ENCODE results near the gene CYYR1. TPM values are rescaled to one million over a fixed set of nuclear protein-coding genes. Genes with fewer than 3 reads are reported as not detected.

Gene CYYR1
- 6.2 and 6.4 TPM in 2 replicates for total RNA-seq

DNA sequence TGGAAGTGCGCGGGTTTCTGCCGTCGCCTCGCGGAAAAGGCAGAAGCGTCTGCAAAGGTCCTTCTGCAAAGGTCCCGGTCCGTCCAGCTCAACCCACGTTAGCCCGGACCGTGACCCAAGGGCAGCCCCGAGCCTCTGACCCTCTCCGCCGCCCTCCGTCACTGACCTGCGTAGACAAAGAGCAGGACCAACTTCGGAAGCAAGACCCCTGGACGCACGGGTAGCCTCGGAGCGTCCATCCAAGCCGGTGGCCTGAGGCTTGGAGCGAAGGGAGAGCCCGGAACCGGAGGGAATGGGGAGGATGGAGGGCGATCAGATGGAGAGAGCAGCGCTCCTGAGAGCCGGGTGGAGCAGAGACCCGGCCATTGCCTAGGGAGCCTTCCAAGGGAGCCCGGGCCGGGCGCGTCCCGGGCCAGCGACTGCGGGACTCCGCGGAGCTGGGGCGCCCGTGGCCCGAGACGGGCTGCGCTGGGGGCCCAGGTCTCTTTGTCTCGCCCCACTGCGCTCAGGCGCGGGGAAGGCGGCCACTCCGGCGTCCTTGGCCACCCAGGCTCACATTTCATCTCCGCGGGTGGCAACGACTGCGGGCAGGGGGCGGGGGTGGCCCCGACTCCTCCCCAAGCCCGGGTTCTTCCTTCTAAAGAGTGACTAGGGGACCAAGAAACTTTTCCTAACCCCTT, at the start of gene CYYR1:
Gene CYYR1 (minus strand): TSS at position 585 of the 680 bp plus-strand sequence. CDS start 346 bp downstream, at position 239.
- H3K27me3 ChIP-seq (ENCODE audit: control insufficient read depth, insufficient read depth, low read length) = no peaks in the 10 kb centered on the region
- H3K36me3 ChIP-seq (ENCODE audit: control insufficient read depth, insufficient read depth, low read length) = no peaks in the 10 kb centered on the region
- H3K4me3 ChIP-seq (ENCODE audit: low read depth, low read length) = peak within 1 kb of the TSS; percentile 60
- no peak for TF ChIP-seq CTCF (IDR thresholded peaks at IDR 0.05; ENCODE audit: insufficient read depth, low read length, poor library complexity, severe bottlenecking)
- DNase-seq (ENCODE audit: low read depth) = no peak

- no peaks in the 10 kb centered on the region for H3K27me3 ChIP-seq (ENCODE audit: control insufficient read depth, insufficient read depth, low read length)
- H3K36me3 ChIP-seq (ENCODE audit: control insufficient read depth, insufficient read depth, low read length) = no peaks in the 10 kb centered on the region
- no peak overlapping the region for H3K4me3 ChIP-seq (ENCODE audit: low read depth, low read length)
- TF ChIP-seq CTCF (IDR thresholded peaks at IDR 0.05; ENCODE audit: insufficient read depth, low read length, poor library complexity, severe bottlenecking) = no peak
- no peak for DNase-seq (ENCODE audit: low read depth)
Observed at GRCh38 chr21:26617176-26617575, 44.1 kb upstream of the CYYR1 start.

- Histone ChIP-seq H3K27me3 (ENCODE audit: control insufficient read depth, insufficient read depth, low read length) (no peaks in the 10 kb centered on the region), H3K36me3 (ENCODE audit: control insufficient read depth, insufficient read depth, low read length) (no peaks in the 10 kb centered on the region), H3K4me3 (ENCODE audit: low read depth, low read length) (no peak overlapping the region)
- TF ChIP-seq CTCF (IDR thresholded peaks at IDR 0.05; ENCODE audit: insufficient read depth, low read length, poor library complexity, severe bottlenecking) = no peak
- DNase-seq (ENCODE audit: low read depth) = no peak
Observed at GRCh38 chr21:26614251-26614650, 41.2 kb upstream of the CYYR1 start.

DNA sequence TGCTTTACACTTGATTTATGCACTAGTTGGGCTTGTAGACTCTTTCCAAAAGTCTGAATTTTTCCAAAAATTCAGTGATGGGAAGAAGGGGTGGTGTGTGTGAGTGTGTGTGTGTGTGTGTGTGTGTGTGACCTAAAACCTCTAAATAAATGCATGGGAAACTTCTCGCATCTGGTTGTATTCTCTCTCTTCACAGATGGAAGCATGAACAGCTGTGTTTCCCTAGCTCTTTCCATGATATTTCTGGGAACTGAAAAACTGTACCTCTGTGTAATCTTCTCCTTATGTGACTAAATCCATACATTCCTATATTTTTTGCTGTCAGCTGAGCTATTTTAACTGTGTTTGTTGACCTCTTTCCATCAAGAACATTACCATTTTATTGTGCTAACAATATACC, 26.2 kb upstream of the CYYR1 start:
- no peaks in the 10 kb centered on the region for H3K27me3 ChIP-seq (ENCODE audit: control insufficient read depth, insufficient read depth, low read length)
- TF ChIP-seq CTCF (IDR thresholded peaks at IDR 0.05; ENCODE audit: insufficient read depth, low read length, poor library complexity, severe bottlenecking) = no peak
- no peak for DNase-seq (ENCODE audit: low read depth)
- H3K4me3 ChIP-seq (ENCODE audit: low read depth, low read length) = no peak overlapping the region
- no peaks in the 10 kb centered on the region for H3K36me3 ChIP-seq (ENCODE audit: control insufficient read depth, insufficient read depth, low read length)

- TF ChIP-seq CTCF (IDR thresholded peaks at IDR 0.05; ENCODE audit: insufficient read depth, low read length, poor library complexity, severe bottlenecking) = no peak
- no peak for DNase-seq (ENCODE audit: low read depth)
- no peaks in the 10 kb centered on the region for H3K27me3 ChIP-seq (ENCODE audit: control insufficient read depth, insufficient read depth, low read length)
- H3K36me3 ChIP-seq (ENCODE audit: control insufficient read depth, insufficient read depth, low read length) = no peaks in the 10 kb centered on the region
- H3K4me3 ChIP-seq (ENCODE audit: low read depth, low read length) = no peak overlapping the region
Observed at GRCh38 chr21:26597981-26598380, 24.9 kb upstream of the CYYR1 start.

DNA sequence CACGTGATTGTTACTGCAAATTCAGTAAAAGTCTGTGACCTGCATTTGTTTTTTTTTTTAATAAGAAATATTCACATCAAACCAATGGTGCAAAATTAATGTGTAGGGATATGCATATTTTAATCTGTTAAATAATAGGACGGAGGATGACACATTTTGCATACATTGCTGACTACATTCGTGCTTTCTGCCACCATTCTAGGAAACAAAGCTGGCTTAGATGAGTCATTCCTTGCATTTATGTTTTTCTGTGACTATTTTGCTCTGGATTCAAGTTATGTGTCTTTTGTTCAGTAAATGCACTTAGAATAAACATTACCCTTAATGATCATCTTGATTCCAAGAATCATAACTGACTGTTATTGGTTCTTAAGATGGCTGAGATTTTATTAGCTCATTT, 23.9 kb upstream of the CYYR1 start:
- TF ChIP-seq CTCF (IDR thresholded peaks at IDR 0.05; ENCODE audit: insufficient read depth, low read length, poor library complexity, severe bottlenecking) = no peak
- no peak for DNase-seq (ENCODE audit: low read depth)
- no peaks in the 10 kb centered on the region for H3K27me3 ChIP-seq (ENCODE audit: control insufficient read depth, insufficient read depth, low read length)
- H3K4me3 ChIP-seq (ENCODE audit: low read depth, low read length) = no peak overlapping the region
- no peaks in the 10 kb centered on the region for H3K36me3 ChIP-seq (ENCODE audit: control insufficient read depth, insufficient read depth, low read length)

Data from kidney epithelial cell (primary cell).